GM18951 (cell line): ENCODE measurements around the gene C13orf42.
"Not testable (repeated sequence)": the region's sequence is repeated elsewhere in the genome, so short reads cannot be mapped to it uniquely, and the experiment has no call there.

Experiments used
- POLR2A ChIP-seq: IDR thresholded peaks from 4 replicates; pipeline ENCODE4 v1.6.1; 2011; ENCODE audit warnings: mild to moderate bottlenecking; ENCODE audit not compliant: insufficient read length, insufficient read depth; ENCODE audit errors: extremely low read depth
- in situ Hi-C: fragments of 300-500 bp; cut with MboI; formaldehyde crosslinking; loops from one replicate; pipeline ENCODE4 v1.12.0; 2022; ENCODE audit warnings: low sequenced_read_pairs, mixed read lengths, inconsistent platforms; ENCODE audit not compliant: unreplicated experiment

Gene C13orf42

GRCh38 chr13:51146667-51147066 is 35.6 kb upstream of the C13orf42 start:
- TF ChIP-seq POLR2A, result no peak
- in situ Hi-C loops, result no loop called here

GRCh38 chr13:51137250-51137649 is 26.2 kb upstream of the C13orf42 start:
- in situ Hi-C loops, result loop anchor here (10.0 kb wide), 1 partner anchor 148 kb away; no protein-coding TSS in a partner anchor
- TF ChIP-seq POLR2A, result no peak

- no peak for TF ChIP-seq POLR2A
- in situ Hi-C loops, result loop anchor here (10.0 kb wide), 1 partner anchor 148 kb away; no protein-coding TSS in a partner anchor
These were observed 25.4 kb upstream of the C13orf42 start for GRCh38 chr13:51136276-51136980.

GRCh38 chr13:51134763-51135365 is 23.8 kb upstream of the C13orf42 start:
- TF ChIP-seq POLR2A, result no peak
- in situ Hi-C loops, result loop anchor here (10.0 kb wide), 1 partner anchor 150 kb away; no protein-coding TSS in a partner anchor

- in situ Hi-C loops, result loop anchor here (10.0 kb wide), 1 partner anchor 154 kb away; no protein-coding TSS in a partner anchor
These were observed 19.3 kb upstream of the C13orf42 start for GRCh38 chr13:51130348-51130747.

GRCh38 chr13:51125495-51126226 is 14.6 kb upstream of the C13orf42 start:
- in situ Hi-C loops, result no loop called here
- TF ChIP-seq POLR2A, result no peak

More at GRCh38 chr13:51130348-51130747, 19.3 kb upstream of the C13orf42 start:
- no peak for TF ChIP-seq POLR2A

- in situ Hi-C loops, result no loop called here
- TF ChIP-seq POLR2A, result no peak
These were observed 11.9 kb upstream of the C13orf42 start for GRCh38 chr13:51122868-51123566.

- in situ Hi-C loops, result not testable (repeated sequence)
These were observed 9.8 kb upstream of the C13orf42 start for GRCh38 chr13:51120873-51121272.

GRCh38 chr13:51118809-51119431 is 7.8 kb upstream of the C13orf42 start:
- in situ Hi-C loops, result no loop called here
- no peak for TF ChIP-seq POLR2A

- no peak for TF ChIP-seq POLR2A
- in situ Hi-C loops, result no loop called here
These were observed 2.9 kb upstream of the C13orf42 start for GRCh38 chr13:51113969-51114368.

GRCh38 chr13:51113186-51113881 is 2.3 kb upstream of the C13orf42 start:
- no peak for TF ChIP-seq POLR2A
- in situ Hi-C loops, result no loop called here

- in situ Hi-C loops, result no loop called here
- no peak for TF ChIP-seq POLR2A
These were observed 1.7 kb upstream of the C13orf42 start for GRCh38 chr13:51112771-51113170.
